Daoy (cell line): ENCODE results near the gene CLEC10A. TPM values are rescaled to one million over a fixed set of nuclear protein-coding genes. Genes with fewer than 3 reads are reported as not detected.
"Not testable (repeated sequence)": the region's sequence is repeated elsewhere in the genome, so short reads cannot be mapped to it uniquely, and the experiment has no call there.

Source experiments
- DNase-seq: peaks from one replicate; pipeline ENCODE4 v3.0.0-alpha.2; 2015; ENCODE audit warnings: low read depth
- total RNA-seq: library from RNA; depleted of rRNA; stranded (reverse); fragments of >200 nt; shearing (Covaris generic); gene quantifications from 2 replicates; pipeline ENCODE4 v1.2.3, GENCODE V29; 2014

The CLEC10A gene
- total RNA-seq, 1 experiment from 2014 or later = not detected

DNA sequence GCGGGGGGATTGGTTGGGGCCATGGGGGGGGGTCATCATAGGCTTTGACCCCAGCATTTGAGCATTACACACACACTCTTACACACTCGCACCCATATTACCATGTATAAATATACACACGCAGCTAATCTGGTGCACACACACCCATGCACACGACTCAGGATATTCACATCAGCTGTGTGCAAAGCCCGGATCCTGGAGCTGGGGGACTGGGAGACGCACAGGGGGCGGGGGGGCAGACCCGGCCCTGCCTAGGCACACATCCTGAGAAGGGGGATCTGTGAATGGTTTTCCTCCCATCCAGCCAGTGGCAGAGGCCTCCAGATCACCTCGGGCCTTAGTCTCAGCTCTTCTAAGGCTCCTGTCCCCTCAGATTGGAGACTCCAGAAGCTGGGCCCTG is 28.9 kb upstream of the CLEC10A start:
- DNase-seq = no peak

DNA sequence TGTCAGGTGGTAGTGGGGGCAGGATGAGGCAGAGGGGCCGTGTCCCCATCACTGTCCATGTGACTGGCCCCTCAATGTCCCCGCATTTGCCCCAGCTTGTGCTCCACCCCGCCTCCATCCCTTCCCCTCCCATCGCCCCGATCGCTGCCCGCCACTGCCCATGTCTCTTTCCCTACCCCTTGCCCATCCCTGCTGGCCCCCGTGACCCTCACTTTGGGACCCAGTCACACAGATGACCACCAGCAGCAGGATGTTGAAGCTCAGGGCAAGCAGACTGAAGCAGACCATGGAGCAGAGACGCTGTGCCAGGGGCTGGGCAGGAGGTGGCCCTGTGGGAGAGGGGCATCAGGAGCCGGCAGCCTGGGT is 28.5 kb upstream of the CLEC10A start:
- no peak for DNase-seq

DNA sequence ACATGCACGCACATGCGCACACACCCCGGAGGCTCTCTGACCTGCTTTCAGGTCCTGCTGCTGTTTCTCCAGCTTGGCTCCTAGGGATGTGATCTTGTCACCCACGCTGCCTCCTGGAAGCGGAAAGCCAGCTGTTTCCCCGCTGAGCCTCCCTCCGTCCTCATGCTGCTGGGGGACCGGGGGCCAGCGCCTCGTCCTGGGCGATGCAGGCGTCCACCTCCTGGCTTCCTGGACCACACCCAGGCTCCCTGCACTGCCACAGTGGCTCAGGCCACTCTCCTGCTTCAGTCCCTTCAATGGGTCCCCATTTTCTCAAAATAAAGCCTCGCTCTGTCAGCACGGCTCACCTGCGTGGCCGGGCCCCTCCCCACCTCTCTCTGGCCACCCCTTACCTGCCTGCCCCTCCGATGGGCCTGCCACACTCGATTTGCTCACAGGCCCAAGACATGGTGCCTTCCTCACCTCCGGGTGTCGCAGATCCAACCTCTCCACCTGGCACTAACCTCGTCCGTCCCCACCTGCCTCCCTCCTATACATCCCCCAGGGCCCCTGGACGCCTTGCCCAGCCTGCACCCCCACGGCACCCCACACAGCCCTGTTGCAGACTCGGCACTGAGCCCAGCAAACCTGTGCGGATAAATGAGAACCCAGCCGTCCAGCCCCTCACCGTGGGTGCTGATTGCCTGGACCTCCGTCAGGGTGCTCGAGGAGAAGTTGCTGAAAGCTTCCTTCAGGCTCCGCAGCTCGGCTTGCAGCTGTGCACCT is 27.9 kb upstream of the CLEC10A start:
- DNase-seq = no peak

DNA sequence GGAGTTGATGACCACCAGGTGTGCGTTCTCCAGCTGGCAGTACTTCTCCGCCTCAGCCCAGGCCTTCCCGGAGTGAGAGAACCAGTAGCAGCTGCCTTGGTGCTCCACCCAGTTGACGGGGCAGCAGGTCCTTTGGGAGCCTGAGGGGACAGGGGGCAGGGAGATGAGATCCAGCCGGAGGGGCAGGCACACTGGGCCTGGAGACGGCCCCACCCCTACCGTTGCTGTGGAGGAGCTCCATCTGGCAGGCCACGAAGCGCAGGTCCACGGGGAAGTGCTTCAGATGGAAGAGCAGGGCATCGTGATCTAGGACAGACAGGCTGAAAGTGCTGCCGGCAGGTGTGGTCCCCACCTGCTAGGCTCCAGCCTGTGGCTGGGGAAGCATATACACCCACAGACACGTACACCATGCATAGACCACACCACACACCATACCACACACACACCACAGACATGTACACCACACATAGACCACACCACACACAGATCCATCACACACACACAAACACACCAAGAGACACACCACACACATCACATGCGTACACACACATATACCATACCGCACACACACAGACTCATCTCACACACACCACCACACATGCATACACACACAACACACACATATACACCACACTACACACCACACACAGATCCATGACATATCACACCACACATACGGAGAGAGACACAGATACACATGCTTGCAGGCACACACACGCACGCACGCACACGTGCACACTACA is 27.1 kb upstream of the CLEC10A start:
- DNase-seq = no peak

DNA sequence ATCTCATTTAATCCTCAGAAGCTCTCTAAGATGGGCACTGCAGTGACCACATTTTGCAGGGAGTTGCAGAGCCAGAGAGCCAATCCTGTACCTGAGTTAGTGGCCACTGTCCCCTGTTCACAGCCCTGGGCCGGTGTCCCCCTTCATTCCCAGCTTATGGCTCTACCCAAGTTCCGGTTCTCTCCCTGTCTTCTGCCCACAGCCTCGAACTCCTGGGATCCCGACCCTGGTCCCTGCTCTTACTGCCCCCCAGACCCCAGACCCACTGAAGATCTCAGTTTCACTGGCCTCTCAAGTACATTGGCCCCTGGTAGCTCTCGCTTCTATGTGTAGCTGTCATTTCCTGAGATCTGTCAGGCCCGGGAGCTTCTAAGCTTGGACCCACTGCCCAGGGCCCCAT is 22.4 kb upstream of the CLEC10A start:
- DNase-seq = no peak

DNA sequence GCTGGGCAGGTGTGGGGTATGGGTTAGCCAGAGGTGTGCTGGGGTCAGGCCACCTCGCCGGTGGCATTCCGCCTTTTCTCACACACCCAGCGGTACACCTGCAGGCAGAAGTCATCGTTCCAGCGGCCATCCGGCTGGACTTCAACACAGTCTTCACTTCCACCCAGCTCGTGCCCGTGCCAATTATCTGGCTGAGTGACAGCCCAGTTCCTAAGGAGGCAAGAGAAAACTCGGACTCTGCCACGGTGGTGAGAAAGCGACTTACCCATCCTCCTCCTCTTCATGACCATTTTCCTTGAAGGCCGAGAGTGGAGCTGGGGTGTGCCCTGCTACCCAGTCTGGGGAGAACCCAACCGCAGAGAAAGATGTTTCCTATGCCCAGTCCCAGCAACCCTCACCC is 21.5 kb upstream of the CLEC10A start:
- DNase-seq = no peak

DNA sequence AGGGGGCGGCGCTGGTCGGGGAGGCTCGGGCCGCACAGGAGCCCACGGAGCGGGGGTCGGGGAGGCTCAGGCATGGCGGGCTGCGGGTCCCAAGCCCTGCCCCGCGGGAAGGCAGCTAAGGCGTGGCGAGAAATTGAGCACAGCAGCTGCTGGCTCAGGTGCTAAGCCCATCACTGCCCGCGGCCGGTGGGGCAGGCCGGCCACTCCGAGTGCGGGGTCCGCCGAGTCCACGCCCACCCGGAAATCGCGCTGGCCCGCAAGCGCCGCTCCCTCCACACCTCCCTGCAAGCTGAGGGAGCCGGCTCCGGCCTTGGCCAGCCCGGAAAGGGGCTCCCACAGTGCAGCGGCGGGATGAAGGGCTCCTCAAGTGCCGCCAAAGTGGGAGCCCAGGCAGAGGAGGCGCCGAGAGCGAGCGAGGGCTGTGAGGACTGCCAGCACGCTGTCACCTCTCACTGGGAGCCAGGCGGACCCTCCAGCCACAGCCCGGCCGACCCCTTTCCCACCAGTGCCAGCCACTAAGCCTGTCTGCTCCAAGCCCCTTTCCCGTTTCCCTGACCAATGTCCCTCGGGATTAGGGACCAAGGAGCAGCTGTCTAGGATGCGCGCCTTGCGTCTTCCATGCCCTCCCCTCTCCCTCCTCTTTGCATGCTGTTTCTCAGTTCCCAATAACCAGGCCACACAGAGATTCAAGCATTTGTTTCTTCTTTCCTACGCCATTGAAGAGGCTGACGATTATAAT is 20.8 kb upstream of the CLEC10A start:
- not testable (repeated sequence) for DNase-seq

DNA sequence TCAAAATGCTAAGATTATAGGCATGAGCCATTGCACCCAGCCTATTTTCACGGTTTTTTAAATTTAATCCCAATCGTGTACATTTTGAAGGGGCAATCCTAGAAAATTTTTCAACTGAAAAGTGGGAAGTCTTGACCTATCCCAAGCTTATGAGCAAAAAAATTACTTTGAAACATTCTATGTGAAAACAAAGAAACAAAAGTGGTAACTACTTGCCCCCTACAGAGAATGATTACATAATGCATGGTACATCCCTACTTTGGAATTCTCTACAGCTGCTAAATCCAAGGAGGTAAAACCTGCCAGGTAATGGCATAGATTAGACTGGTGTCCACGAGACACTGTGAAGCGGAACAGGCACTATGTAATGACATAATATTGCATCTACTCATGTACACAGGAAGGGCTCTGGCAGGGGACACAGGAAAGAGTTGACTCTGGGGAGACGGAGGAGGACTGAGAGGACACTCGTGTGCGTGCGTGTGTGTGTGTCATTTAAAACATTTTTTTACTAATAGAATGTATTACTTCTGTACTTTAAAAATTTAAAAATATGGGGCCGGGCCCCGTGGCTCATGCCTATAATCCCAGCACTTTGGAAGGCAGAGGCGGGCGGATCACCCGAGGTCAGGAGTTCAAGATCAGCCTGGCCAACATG is 18.9 kb upstream of the CLEC10A start:
- DNase-seq = no peak

DNA sequence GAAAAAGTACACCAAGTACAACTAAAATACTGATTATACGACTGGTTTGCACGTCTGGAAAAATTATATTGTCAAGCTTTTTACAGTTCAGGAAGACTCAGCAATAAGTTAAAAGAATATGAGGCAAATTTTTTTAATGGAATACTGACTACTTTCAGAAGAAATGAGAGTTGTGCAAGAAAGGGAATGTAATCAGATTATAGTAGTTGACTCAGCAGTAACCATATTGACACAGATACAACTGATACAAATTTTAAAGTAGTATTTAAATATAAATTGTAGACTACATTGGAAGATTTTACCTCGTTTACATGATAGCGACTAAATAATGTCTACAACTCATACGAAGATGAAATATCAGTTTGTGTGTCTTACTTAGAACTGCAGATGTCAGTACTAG is 17.9 kb upstream of the CLEC10A start:
- DNase-seq = no peak

DNA sequence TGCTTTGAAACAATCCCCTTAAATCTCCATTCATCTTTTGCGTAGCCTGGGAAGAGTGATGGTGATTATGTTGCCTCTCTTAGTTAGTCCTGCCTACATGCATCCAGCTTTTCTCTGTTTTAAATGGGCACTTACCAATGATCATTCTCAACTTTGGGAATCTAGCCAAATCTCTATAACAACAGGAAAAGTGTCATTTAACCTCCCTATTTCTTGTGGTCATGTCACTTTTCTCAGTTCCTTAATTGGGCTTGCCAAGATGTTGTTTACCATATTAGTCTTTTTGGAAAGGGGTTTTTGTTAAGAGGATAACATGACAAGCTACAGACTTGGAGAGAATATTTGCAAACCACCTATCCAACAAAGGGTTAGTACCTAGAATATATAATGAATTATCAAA is 15.6 kb upstream of the CLEC10A start:
- DNase-seq = no peak

DNA sequence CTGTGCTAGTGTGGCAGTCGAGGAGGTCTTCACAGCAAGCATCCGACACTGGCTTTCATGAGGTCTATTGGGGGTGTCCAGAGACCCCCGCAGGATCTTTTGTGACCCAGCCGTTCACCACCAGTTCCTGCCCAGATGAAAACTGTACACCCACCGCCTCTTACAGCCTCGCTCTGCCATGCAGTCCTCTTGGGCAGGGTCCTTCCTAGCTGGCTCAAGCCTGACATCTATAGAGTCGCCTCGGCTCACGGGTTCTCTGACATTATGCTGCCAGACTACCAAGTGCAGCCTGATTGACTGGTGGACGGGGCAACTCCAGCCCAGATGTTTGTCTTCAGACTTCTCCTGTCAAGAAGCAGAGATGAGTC is 14.6 kb upstream of the CLEC10A start:
- DNase-seq = no peak

DNA sequence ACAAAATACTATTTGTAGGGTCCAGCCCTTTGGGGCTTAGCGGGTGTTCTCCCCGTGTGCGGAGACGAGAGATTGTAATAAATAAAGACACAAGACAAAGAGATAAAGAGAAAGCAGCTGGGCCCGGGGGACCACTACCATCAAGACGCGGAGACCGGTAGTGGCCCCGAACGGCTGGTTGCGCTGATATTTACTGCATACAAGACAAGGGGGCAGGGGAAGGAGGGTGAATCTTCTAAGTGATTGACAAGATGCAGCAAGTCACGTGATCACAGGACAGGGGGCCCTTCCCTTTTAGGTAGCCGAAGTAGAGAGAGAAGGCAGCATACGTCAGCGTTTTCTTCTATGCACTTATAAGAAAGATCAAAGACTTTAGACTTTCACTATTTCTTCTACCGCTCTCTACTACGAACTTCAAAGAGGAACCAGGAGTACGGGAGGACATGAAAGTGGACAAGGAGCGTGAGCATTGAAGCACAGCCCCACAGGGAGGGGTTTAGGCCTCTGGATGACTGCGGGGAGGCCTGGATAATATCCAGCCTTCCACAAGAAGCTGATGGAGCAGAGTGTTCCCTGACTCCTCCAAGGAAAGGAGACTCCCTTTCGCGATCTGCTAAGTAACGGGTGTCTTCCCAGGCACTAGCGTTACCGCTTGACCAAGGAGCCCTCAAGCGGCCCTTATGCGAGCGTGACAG is 11.4 kb upstream of the CLEC10A start:
- not testable (repeated sequence) for DNase-seq

DNA sequence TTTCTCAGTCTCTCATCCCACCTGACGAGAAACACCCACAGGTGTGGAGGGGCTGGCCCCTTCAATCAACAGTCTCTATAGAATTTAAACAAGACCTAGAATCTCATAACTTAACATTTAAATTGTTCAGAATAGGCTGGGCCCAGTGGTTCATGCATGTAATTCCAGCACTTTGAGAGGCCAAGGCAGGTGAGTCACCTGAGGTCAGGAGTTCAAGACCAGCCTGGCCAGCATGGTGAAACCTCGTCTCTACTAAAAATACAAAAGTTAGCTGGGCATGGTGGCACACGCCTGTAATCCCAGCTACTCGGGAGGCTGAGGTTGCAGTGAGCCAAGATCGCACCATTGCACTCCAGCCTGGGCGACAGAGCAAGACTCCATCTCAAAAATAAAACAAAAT is 9.5 kb upstream of the CLEC10A start:
- not testable (repeated sequence) for DNase-seq

DNA sequence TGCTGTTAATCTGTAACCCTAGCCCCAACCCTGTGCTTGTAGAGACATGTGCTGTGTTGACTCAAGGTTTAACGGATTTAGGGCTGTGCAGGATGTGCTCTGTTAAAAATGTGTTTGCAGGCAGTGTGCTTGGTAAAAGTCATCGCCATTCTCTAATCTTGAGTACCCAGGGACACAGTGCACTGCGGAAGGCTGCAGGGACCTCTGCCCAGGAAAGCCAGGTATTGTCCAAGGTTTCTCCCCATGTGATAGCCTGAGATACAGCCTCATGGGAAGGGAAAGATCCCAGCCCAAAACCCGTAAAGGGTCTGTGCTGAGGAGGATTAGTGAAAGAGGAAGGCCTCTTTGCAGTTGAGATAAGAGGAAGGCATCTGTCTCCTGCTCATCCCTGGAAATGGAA is 8.4 kb upstream of the CLEC10A start:
- DNase-seq = not testable (repeated sequence)

DNA sequence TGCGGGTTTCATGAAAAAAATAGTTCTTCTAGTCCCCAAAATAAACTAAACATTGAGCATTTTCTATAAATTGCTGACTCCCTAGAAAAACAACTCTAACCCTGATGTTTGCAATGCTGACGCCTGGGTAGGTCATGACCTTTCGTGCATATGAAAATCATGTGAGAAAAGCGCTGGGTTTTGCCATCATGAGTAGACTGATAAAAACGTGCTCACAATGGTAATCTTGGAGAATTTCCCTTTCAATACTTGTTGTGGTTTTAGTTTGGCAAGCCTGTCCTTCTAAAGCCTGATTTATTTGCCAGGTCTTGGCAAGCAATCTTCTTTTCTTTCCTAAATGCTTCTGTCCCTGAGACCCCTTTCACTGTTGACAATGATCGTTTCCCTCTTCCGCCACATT is 4.0 kb upstream of the CLEC10A start:
- DNase-seq = no peak

DNA sequence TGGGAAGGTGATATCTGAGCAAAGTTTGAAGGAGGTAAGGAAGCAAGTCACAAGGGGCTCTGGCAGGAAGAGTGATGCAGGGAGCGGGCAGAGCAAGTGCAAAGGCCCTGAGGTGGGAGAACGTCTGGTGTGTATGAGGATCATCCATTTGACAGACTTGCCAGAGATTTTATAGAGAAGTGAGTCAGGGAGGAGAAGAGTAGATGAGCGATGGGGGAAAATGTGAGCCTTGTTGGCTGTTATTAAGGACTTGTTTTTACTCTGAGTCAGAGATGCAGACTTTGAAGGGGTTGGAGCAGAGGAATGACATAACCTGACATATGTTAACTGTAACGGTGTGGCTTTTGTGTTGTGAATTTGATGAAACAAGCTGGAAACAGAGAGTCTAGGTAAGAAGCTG is 3.5 kb upstream of the CLEC10A start:
- peak; percentile 67 for DNase-seq

DNA sequence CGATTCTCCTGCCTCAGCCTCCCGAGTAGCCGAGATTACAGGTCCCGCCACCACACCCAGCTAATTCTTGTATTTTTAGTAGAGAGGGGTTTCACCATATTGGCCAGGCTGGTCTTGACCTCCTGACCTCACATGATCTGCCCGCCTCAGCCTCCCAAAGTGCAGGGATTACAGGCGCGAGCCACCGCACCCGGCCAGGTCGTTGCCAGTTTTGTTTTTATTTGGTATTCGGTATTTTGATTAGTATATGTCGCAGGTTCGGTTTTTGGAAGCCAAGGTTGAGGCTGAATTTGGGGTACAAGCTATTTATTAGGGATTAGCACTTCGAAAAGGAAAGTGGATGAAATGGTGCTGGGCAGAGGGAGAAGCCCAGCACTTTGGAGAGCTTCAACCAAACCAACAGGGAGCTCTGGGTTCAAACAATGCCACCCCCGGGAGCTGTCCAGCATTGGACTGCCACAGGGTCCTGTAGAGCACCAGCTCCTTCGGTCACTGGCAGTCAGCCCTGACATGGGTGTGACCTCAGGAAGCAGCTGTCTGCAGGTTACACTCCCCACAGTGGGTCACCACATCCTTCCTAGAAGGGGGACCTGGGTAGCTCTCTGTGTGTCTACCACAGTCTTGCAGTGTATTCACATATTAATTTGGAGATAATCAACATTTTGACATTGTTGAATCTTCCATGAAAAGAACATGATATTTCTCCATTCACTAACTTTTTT is 1.5 kb upstream of the CLEC10A start:
- DNase-seq = no peak

DNA sequence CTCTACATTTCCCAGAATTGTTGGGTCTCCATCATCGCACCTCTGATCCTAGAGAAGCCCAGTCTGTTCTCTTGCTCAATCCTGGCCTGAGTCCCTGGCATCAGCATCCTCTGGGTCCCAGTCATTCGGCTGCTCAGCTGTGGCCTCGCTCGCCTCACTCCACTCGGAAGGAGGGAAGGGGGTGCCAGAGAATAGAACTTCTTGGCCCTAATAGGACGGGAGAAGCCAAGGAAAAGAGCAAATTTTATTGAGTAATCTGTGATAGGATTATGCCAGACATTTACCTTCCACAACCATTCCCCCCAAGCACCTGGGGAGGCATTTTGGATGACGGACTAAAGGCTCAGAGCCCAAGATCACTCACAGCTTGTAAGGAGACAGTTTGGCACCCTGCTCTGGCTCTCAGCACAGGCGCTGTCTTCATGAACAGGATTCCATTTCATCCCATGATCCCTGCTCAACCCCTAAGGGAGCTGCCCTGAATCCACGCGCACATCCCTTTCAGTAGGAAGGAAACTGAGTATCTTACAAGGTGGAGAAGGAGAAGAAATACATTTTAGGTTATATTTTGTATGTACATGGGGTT is 498 bp upstream of the CLEC10A start:
- DNase-seq = no peak

DNA sequence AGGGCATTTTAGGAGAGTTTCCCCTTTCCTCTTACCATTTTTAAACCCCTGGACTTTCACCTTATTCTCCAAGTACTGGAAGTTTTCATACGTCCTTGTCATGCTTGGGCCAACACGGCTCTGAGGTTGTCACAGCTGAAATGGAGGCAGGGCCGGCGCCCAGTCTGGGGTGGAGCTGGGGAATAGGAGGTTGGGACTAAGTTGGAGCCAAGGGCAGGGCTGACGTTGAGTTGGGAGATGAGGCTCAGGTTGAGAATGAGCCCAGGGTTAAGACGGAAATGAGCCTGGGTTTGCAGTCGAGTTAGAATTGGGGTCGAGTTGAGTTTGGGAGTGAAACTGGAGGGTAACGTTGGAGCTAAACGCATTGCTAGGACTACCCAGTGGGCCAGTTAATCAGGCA is 1.3 kb downstream of the CLEC10A start:
- no peak for DNase-seq

DNA sequence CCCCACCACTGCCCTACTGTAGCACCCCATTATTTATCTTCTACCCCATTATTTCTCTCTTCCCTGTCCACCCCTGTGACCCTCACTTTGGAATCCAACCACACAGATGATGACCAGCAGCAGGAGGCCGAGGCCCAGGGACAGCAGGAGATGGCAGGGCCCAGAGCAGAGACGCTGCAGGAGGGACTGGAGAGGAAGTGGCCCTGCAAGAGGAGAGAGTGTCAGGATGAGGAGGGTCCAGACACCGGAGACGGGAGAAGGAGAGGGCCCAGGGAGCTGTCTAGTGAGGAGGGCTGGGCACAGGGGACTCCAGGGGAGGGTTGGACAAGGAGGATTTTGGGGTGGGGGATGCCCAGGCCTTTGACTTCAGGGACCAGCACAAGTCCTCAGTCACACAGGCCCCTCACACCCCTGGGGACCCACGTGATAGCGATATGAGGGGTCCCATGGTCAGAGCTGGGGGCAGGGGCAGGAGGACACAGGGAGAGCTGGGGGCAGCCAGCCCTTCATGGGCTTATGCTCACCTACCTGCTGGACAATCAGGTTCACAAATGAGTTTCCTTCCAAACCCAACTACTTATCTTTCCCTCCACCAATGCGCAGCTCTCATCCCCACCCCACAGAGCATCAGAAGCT is 2.0 kb downstream of the CLEC10A start:
- no peak for DNase-seq
